Psoas muscle (tissue), 8 donors: Measurements from ENCODE around the gene TBC1D22A. TPM values are rescaled to one million over a fixed set of nuclear protein-coding genes. Genes with fewer than 3 reads are reported as not detected.

Experiments
- ATAC-seq, 4 donors: fragments of 200-7000 bp; cut with Tn5 transposase; one replicate each; pipeline ENCODE4 v1.9.1; 2020; ENCODE audit warnings: moderate library complexity in 3 of 4, mild to moderate bottlenecking in 2 of 4
- DNase-seq, 2 donors: peaks; one replicate each; pipeline ENCODE4 v3.0.0-alpha.2; 2020
- H3K27ac ChIP-seq: fragments of 200-600 bp; one replicate; pipeline ENCODE4 v1.8.0; 2022
- H3K27me3 ChIP-seq, 3 donors: fragments of 200-600 bp in 1 of 3; one replicate each; pipeline versions ENCODE4 v1.6.1 to v1.8.0; 2013 to 2022; ENCODE audit warnings: low read length in 2 of 3, mild to moderate bottlenecking in 2 of 3, moderate library complexity in 1 of 3; ENCODE audit not compliant: insufficient read depth in 3 of 3
- H3K36me3 ChIP-seq, 2 donors: fragments of 200-600 bp in 1 of 2; one replicate each; pipeline versions ENCODE4 v1.6.1 to v1.8.0; 2013 to 2022; ENCODE audit warnings: low read depth in 1 of 2, mild to moderate bottlenecking in 1 of 2, moderate library complexity in 1 of 2; ENCODE audit not compliant: insufficient read depth in 1 of 2
- H3K4me1 ChIP-seq: fragments of 200-600 bp; one replicate; pipeline ENCODE4 v1.8.0; 2022
- H3K4me3 ChIP-seq: fragments of 200-600 bp; one replicate; pipeline ENCODE4 v1.8.0; 2022; ENCODE audit warnings: mild to moderate bottlenecking
- H3K9me3 ChIP-seq: fragments of 200-600 bp; one replicate; pipeline ENCODE4 v1.8.0; 2022
- WGBS, 3 donors: extraction: QIAGEN DNeasy Blood & Tissue Kit; methylation state at CpG; one replicate each; pipeline versions ENCODE4 v1.1.6 to v1.1.7; 2013; 5-methylcytosine and 5-hydroxymethylcytosine counted together
- intact Hi-C, 2 donors: fragments of 100-400 bp; cut with DNase I; formaldehyde crosslinking; loops; one replicate each; pipeline versions ENCODE4 v1.11.0 to v1.14.2; 2022
- polyA plus RNA-seq, 3 donors: library from polyadenylated mRNA; stranded (reverse); fragments of 200-250 nt; gene quantifications; one replicate each; pipeline ENCODE4 v1.2.3, GENCODE V29; 2013
- total RNA-seq, 4 donors: library from RNA; stranded (reverse); fragmentation: NEBNext Ultra II Directional in 2 of 4; extraction: Animal tissue kit (Norgen Biotek cat#: 25700) in 2 of 4; gene quantifications; one replicate each; pipeline versions ENCODE4 v1.2.1 to v1.2.4, GENCODE V29; 2021 to 2023
- TF ChIP-seq, protein P1 (sequence below): fragments of 200-600 bp; IDR thresholded peaks from one replicate; pipeline ENCODE4 v1.8.0; 2022; ENCODE audit warnings: antibody characterized with exemption
- donor health status: healthy with polysubstance abuse.
- donor health status: DM: no; HTN: no; CAD: no; lungs with moderate emphysema.
- donor health status: Bipolar disorder and iron deficiency.
- donor health status: healthy.
- donor health status: DM: yes; HTN: yes; CAD: no.
- donor health status: DM: no; HTN: no; CAD: no.
- donor health status: DM: no; HTN: no; CAD: no.
- donor health status: DM: yes; HTN: yes; CAD: no.

TBC1D22A gene
- total and polyA plus RNA-seq, 7 donors, result 11.7 to 25.0 (median 18.9) TPM

- 80 to 84% (median 84%) methylated on average over 5 of the region's 5 CpGs for WGBS, 3 donors
- H3K36me3 ChIP-seq, result no peaks in the 10 kb centered on the region
- no peak overlapping the region for H3K27ac ChIP-seq
- DNase-seq (no peak), ATAC-seq (no peak)
- peaks cover 0 to 34% (median 6%) of the 10 kb centered on the region in 3 donors for H3K27me3 ChIP-seq
- intact Hi-C loops, result no loop called here
- no peak overlapping the region for H3K4me3 ChIP-seq
- no peaks in the 10 kb centered on the region for H3K4me1 ChIP-seq
- no peaks in the 10 kb centered on the region for H3K9me3 ChIP-seq
- TF ChIP-seq, protein P1, sequence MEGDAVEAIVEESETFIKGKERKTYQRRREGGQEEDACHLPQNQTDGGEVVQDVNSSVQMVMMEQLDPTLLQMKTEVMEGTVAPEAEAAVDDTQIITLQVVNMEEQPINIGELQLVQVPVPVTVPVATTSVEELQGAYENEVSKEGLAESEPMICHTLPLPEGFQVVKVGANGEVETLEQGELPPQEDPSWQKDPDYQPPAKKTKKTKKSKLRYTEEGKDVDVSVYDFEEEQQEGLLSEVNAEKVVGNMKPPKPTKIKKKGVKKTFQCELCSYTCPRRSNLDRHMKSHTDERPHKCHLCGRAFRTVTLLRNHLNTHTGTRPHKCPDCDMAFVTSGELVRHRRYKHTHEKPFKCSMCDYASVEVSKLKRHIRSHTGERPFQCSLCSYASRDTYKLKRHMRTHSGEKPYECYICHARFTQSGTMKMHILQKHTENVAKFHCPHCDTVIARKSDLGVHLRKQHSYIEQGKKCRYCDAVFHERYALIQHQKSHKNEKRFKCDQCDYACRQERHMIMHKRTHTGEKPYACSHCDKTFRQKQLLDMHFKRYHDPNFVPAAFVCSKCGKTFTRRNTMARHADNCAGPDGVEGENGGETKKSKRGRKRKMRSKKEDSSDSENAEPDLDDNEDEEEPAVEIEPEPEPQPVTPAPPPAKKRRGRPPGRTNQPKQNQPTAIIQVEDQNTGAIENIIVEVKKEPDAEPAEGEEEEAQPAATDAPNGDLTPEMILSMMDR, result no peak
These were observed 433.9 kb downstream of the TBC1D22A start for GRCh38 chr22:47196166-47196849.

DNA sequence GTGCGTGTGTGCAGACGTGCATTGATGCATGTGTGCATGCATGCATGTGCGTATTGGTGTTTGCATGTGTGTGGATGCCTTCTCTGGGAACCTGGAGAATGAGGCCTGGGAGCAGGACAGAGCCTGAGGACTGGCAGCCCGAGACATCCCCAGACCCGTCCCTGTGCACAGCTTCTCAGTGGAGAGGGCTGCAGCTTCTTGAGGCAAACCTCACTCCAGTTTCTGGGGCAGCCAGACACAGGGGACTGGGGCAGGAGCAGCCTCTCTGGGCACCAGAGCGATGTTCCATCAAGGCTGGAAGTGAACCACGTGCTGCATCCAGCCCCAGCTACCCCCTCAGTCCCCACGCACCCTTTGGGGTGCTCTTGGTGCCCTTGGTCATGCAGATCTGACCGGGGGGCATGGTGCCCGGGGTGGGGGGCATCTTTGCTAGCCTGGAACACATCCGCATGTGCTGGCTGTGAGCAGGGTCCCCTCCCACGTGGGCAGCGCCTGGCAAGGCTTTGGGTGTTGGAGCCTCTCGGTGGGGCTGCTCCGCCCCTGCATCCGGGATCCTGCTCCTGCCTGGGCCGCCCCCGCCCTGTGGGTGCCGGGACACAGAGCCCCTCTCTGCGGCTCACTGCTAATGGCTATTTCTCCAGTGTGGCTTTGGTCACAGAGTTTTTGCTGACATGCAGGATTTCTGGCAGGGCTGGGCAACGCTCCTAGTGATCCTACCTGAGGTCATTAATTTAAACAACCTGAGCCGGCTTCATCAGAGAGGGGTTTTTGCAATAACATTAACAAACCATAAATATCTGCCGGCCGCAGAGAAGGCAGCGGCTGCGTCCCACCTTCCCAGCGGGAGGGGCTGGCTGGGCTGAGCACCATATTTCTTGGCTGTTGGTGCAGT is 434.7 kb downstream of the TBC1D22A start:
- peak in 1 of 2 donors; percentile 30 for DNase-seq
- ATAC-seq, result no peak
- intact Hi-C loops, result no loop called here
- H3K4me3 ChIP-seq, result no peak overlapping the region
- no peaks in the 10 kb centered on the region for H3K9me3 ChIP-seq
- H3K36me3 ChIP-seq, result no peaks in the 10 kb centered on the region
- 55 to 62% (median 62%) methylated on average over 26 to 27 of the region's 27 CpGs for WGBS, 3 donors
- no peak overlapping the region for H3K27ac ChIP-seq
- peaks cover 0 to 42% (median 6%) of the 10 kb centered on the region in 3 donors for H3K27me3 ChIP-seq
- H3K4me1 ChIP-seq, result no peaks in the 10 kb centered on the region
- TF ChIP-seq, protein P1, result no peak

- no peak for ATAC-seq
- no peak overlapping the region for H3K27ac ChIP-seq
- no peaks in the 10 kb centered on the region for H3K36me3 ChIP-seq
- TF ChIP-seq, protein P1, result no peak
- no peak overlapping the region for H3K4me3 ChIP-seq
- WGBS, 3 donors, result 74 to 75% (median 74%) methylated on average over 25 of the region's 25 CpGs
- H3K27me3 ChIP-seq, result peaks cover 0 to 40% (median 10%) of the 10 kb centered on the region in 3 donors
- H3K9me3 ChIP-seq, result no peaks in the 10 kb centered on the region
- intact Hi-C loops, result no loop called here
- no peak for DNase-seq
- no peaks in the 10 kb centered on the region for H3K4me1 ChIP-seq
These were observed 435.5 kb downstream of the TBC1D22A start for GRCh38 chr22:47197773-47198500.

GRCh38 chr22:47198801-47199251 is 436.4 kb downstream of the TBC1D22A start:
- H3K27ac ChIP-seq, result no peak overlapping the region
- intact Hi-C loops, result no loop called here
- no peaks in the 10 kb centered on the region for H3K36me3 ChIP-seq
- no peaks in the 10 kb centered on the region for H3K9me3 ChIP-seq
- no peak for ATAC-seq
- peaks cover 0 to 40% (median 10%) of the 10 kb centered on the region in 3 donors for H3K27me3 ChIP-seq
- TF ChIP-seq, protein P1, result no peak
- H3K4me1 ChIP-seq, result no peaks in the 10 kb centered on the region
- WGBS, 3 donors, result 88 to 94% (median 89%) methylated on average over 19 of the region's 19 CpGs
- DNase-seq, result no peak
- H3K4me3 ChIP-seq, result no peak overlapping the region
